Measurements from ENCODE around the gene NUP85.

Gene NUP85

GRCh38 chr17:75240394-75241142, 35.1 kb downstream of the NUP85 start:
- H3K27me3 ChIP-seq (ENCODE audit: insufficient read depth, insufficient read length): no peaks in the 10 kb centered on the region
- H3K36me3 ChIP-seq (ENCODE audit: insufficient read depth, insufficient read length, low read length): peaks cover 99% of the 10 kb centered on the region
- H3K4me3 ChIP-seq (ENCODE audit: insufficient read length, low read depth): no peak overlapping the region
- H3K9ac ChIP-seq (ENCODE audit: insufficient read length, low read depth): peak overlapping the region; percentile 52
- no peaks in the 10 kb centered on the region for H3K9me3 ChIP-seq (ENCODE audit: insufficient read depth, low read length)
- TF ChIP-seq YY1 (IDR thresholded peaks at IDR 0.05; ENCODE audit: insufficient read depth, insufficient read length) (no peak), ZNF274 (IDR thresholded peaks at IDR 0.05; ENCODE audit: low read depth, low read length) (no peak), SUZ12 (IDR thresholded peaks at IDR 0.05; ENCODE audit: extremely low read depth, insufficient read depth, insufficient read length) (no peak)
- peaks cover 17% of the 10 kb centered on the region for H3K4me1 ChIP-seq (ENCODE audit: insufficient read depth, insufficient read length)
- peak; percentile 44 for DNase-seq (ENCODE audit: low read depth, low spot score)

DNA sequence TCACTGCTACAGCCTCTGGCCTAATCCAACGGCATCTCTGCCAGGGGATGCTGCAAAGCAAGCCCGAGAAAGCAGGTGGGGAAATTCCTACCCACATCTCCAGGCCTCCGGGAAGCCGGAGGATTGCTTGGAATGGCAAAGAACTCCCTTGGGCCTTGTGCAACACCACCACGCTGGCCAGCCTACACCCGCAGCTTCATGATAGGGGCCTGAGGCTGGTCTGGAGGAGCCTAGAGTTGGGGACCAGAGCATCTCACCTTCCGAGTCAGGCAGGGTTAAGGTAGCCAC, 35.6 kb downstream of the NUP85 start:
- H3K4me1 ChIP-seq (ENCODE audit: insufficient read depth, insufficient read length): peaks cover 17% of the 10 kb centered on the region
- TF ChIP-seq ZNF274 (IDR thresholded peaks at IDR 0.05; ENCODE audit: low read depth, low read length): no peak
- TF ChIP-seq SUZ12 (IDR thresholded peaks at IDR 0.05; ENCODE audit: extremely low read depth, insufficient read depth, insufficient read length): no peak
- no peak for TF ChIP-seq YY1 (IDR thresholded peaks at IDR 0.05; ENCODE audit: insufficient read depth, insufficient read length)
- H3K9me3 ChIP-seq (ENCODE audit: insufficient read depth, low read length): no peaks in the 10 kb centered on the region
- H3K9ac ChIP-seq (ENCODE audit: insufficient read length, low read depth): peak overlapping the region; percentile 52
- H3K4me3 ChIP-seq (ENCODE audit: insufficient read length, low read depth): no peak overlapping the region
- DNase-seq (ENCODE audit: low read depth, low spot score): no peak
- H3K27me3 ChIP-seq (ENCODE audit: insufficient read depth, insufficient read length): no peaks in the 10 kb centered on the region
- H3K36me3 ChIP-seq (ENCODE audit: insufficient read depth, insufficient read length, low read length): peaks cover 99% of the 10 kb centered on the region

DNA sequence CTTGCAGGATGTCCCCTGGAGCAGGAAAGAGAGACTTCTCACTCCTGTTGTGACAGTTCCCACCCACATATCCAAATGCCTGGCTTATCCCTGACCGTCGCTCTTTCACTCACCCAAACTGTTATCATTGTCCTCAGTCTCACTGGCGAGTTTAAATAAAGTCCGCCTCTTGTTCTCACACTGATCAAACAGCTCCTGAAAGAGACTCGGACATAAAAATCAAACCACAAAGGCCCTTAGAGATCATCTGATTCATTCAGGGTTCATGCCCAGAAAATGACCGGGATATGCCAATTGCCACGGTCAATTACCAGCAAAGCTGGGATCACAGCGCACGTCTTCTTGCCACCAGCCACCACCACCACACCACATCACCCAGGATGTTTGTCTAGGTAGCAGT, 36.0 kb downstream of the NUP85 start:
- Histone ChIP-seq H3K4me1 (ENCODE audit: insufficient read depth, insufficient read length) (peaks cover 18% of the 10 kb centered on the region), H3K9me3 (ENCODE audit: insufficient read depth, low read length) (no peaks in the 10 kb centered on the region), H3K4me3 (ENCODE audit: insufficient read length, low read depth) (no peak overlapping the region), H3K36me3 (ENCODE audit: insufficient read depth, insufficient read length, low read length) (peaks cover 99% of the 10 kb centered on the region), H3K27me3 (ENCODE audit: insufficient read depth, insufficient read length) (no peaks in the 10 kb centered on the region), H3K9ac (ENCODE audit: insufficient read length, low read depth) (no peak overlapping the region)
- no peak for DNase-seq (ENCODE audit: low read depth, low spot score)
- TF ChIP-seq SUZ12 (IDR thresholded peaks at IDR 0.05; ENCODE audit: extremely low read depth, insufficient read depth, insufficient read length): no peak
- TF ChIP-seq ZNF274 (IDR thresholded peaks at IDR 0.05; ENCODE audit: low read depth, low read length): no peak
- TF ChIP-seq YY1 (IDR thresholded peaks at IDR 0.05; ENCODE audit: insufficient read depth, insufficient read length): no peak

DNA sequence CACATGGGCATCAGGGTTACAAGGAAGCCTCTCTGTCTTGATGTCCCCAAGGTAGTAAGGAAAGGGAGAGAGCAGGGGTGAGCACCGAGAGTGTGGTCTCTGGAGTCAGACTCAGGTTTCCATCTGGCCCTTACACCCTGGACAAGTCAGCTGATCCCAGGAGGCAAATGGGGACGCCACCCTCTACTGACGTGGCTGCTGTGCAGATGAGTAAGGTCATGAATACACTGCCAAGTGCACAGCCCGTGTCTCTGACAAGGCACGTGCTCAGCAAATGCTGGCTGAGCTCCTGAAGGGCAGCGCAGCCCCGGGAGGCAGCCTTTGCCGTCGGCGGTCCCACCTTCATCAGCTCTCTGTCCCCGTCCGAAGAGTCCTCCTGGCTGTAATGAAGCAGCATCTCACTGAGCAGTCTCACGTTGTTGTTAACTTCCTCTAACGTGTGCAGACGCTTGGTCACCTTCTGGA, 36.5 kb downstream of the NUP85 start:
- no peak overlapping the region for H3K9ac ChIP-seq (ENCODE audit: insufficient read length, low read depth)
- no peak for TF ChIP-seq YY1 (IDR thresholded peaks at IDR 0.05; ENCODE audit: insufficient read depth, insufficient read length)
- TF ChIP-seq SUZ12 (IDR thresholded peaks at IDR 0.05; ENCODE audit: extremely low read depth, insufficient read depth, insufficient read length): no peak
- TF ChIP-seq ZNF274 (IDR thresholded peaks at IDR 0.05; ENCODE audit: low read depth, low read length): no peak
- H3K4me3 ChIP-seq (ENCODE audit: insufficient read length, low read depth): no peak overlapping the region
- DNase-seq (ENCODE audit: low read depth, low spot score): no peak
- no peaks in the 10 kb centered on the region for H3K9me3 ChIP-seq (ENCODE audit: insufficient read depth, low read length)
- H3K36me3 ChIP-seq (ENCODE audit: insufficient read depth, insufficient read length, low read length): peaks cover 99% of the 10 kb centered on the region
- H3K27me3 ChIP-seq (ENCODE audit: insufficient read depth, insufficient read length): no peaks in the 10 kb centered on the region
- peaks cover 18% of the 10 kb centered on the region for H3K4me1 ChIP-seq (ENCODE audit: insufficient read depth, insufficient read length)

DNA sequence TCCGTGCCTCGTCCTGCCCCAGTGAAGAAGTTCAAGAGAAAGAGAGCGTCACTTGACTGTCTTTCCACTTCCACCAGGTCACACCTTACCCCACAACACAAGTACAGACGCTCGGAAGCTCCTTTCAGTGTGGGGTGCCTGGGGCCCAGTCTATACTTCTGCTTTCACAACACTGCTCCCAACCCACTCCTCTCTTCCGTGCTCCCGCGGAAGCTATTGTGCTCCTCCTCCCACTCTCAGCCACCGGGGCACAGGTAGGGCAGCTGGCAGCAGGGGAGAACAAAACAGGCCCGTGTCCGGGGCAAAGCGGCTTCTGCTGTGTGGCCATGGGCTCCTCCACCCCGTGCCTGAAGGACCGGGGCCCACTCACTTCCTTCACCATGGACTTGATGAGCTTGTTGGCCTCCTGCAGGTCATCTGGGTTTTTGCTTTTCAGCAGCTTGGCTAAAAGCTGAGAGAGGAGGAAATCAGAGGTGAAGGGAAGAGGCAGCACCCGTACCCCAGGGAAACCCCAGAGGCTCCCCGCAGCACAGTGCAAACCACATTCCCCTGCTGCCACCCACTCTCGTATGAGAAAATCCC, 37.1 kb downstream of the NUP85 start:
- peaks cover 17% of the 10 kb centered on the region for H3K4me1 ChIP-seq (ENCODE audit: insufficient read depth, insufficient read length)
- H3K9me3 ChIP-seq (ENCODE audit: insufficient read depth, low read length): no peaks in the 10 kb centered on the region
- H3K4me3 ChIP-seq (ENCODE audit: insufficient read length, low read depth): no peak overlapping the region
- H3K9ac ChIP-seq (ENCODE audit: insufficient read length, low read depth): no peak overlapping the region
- peaks cover 95% of the 10 kb centered on the region for H3K36me3 ChIP-seq (ENCODE audit: insufficient read depth, insufficient read length, low read length)
- no peak for DNase-seq (ENCODE audit: low read depth, low spot score)
- TF ChIP-seq SUZ12 (IDR thresholded peaks at IDR 0.05; ENCODE audit: extremely low read depth, insufficient read depth, insufficient read length): no peak
- no peak for TF ChIP-seq YY1 (IDR thresholded peaks at IDR 0.05; ENCODE audit: insufficient read depth, insufficient read length)
- TF ChIP-seq ZNF274 (IDR thresholded peaks at IDR 0.05; ENCODE audit: low read depth, low read length): no peak
- H3K27me3 ChIP-seq (ENCODE audit: insufficient read depth, insufficient read length): no peaks in the 10 kb centered on the region

DNA sequence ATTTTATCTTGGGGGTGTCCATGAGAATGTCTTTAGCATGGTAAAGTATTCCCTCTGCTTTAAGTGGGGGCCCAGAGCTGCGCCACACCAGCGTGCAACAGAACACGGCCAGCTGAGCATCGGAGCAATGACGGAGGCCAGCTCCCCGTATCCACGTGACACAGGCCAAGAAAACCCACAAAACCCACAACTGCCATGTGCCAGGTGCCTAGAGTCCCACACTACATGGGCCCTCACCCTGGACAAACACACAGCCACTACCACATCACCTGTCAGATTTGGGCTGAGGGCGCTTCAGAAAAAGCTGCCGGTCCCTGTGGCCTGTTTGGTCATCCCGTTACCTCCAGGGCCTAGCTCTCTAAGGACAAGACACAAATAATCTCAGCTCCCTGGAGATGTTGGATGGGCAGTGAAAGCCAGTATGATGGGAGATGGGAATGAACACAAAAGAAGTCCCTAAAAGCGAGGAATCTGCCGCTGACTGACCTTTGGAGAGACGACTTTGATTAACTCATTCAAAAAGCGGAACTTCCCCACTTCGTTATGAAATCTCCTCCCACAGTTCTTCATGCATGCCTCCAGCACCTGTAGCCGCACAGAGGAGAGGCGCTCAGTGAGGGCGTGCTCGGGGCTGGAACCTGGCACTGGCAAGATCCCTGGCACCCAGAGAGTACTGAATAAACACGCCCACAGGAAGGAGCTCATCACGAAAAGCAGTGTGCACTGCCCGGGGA, 38.8 kb downstream of the NUP85 start:
- peaks cover 8% of the 10 kb centered on the region for H3K4me1 ChIP-seq (ENCODE audit: insufficient read depth, insufficient read length)
- H3K36me3 ChIP-seq (ENCODE audit: insufficient read depth, insufficient read length, low read length): peaks cover 82% of the 10 kb centered on the region
- no peak overlapping the region for H3K9ac ChIP-seq (ENCODE audit: insufficient read length, low read depth)
- no peaks in the 10 kb centered on the region for H3K27me3 ChIP-seq (ENCODE audit: insufficient read depth, insufficient read length)
- TF ChIP-seq SUZ12 (IDR thresholded peaks at IDR 0.05; ENCODE audit: extremely low read depth, insufficient read depth, insufficient read length) (no peak), YY1 (IDR thresholded peaks at IDR 0.05; ENCODE audit: insufficient read depth, insufficient read length) (no peak), ZNF274 (IDR thresholded peaks at IDR 0.05; ENCODE audit: low read depth, low read length) (no peak)
- no peaks in the 10 kb centered on the region for H3K9me3 ChIP-seq (ENCODE audit: insufficient read depth, low read length)
- no peak for DNase-seq (ENCODE audit: low read depth, low spot score)
- no peak overlapping the region for H3K4me3 ChIP-seq (ENCODE audit: insufficient read length, low read depth)

- Histone ChIP-seq H3K9me3 (ENCODE audit: insufficient read depth, low read length) (no peaks in the 10 kb centered on the region), H3K27me3 (ENCODE audit: insufficient read depth, insufficient read length) (no peaks in the 10 kb centered on the region), H3K4me1 (ENCODE audit: insufficient read depth, insufficient read length) (peaks cover 7% of the 10 kb centered on the region), H3K36me3 (ENCODE audit: insufficient read depth, insufficient read length, low read length) (peaks cover 75% of the 10 kb centered on the region), H3K9ac (ENCODE audit: insufficient read length, low read depth) (no peak overlapping the region), H3K4me3 (ENCODE audit: insufficient read length, low read depth) (no peak overlapping the region)
- TF ChIP-seq ZNF274 (IDR thresholded peaks at IDR 0.05; ENCODE audit: low read depth, low read length) (no peak), SUZ12 (IDR thresholded peaks at IDR 0.05; ENCODE audit: extremely low read depth, insufficient read depth, insufficient read length) (no peak), YY1 (IDR thresholded peaks at IDR 0.05; ENCODE audit: insufficient read depth, insufficient read length) (no peak)
- DNase-seq (ENCODE audit: low read depth, low spot score): no peak
These were observed 39.5 kb downstream of the NUP85 start for GRCh38 chr17:75245011-75245410.
